T-helper 22 cell (primary cell): Measurements from ENCODE around the gene RUNX3.
"Not testable (repeated sequence)": the region's sequence is repeated elsewhere in the genome, so short reads cannot be mapped to it uniquely, and the experiment has no call there.

Experiments used
- DNase-seq: peaks from one replicate; pipeline ENCODE4 v3.0.0-alpha.2; 2020; ENCODE audit warnings: low read depth

The RUNX3 gene

GRCh38 chr1:24901791-24902470, 28.1 kb downstream of the RUNX3 start:
- DNase-seq: no peak

- no peak for DNase-seq
These were observed 28.9 kb downstream of the RUNX3 start for GRCh38 chr1:24900985-24901781.

- DNase-seq: no peak
These were observed 29.6 kb downstream of the RUNX3 start for GRCh38 chr1:24900486-24900849.

- no peak for DNase-seq
These were observed 30.2 kb downstream of the RUNX3 start for GRCh38 chr1:24899581-24900485.

- no peak for DNase-seq
These were observed 31.1 kb downstream of the RUNX3 start for GRCh38 chr1:24898909-24899439.

GRCh38 chr1:24898152-24898908, 31.7 kb downstream of the RUNX3 start:
- no peak for DNase-seq

GRCh38 chr1:24897263-24898151, 32.6 kb downstream of the RUNX3 start:
- no peak for DNase-seq

GRCh38 chr1:24896596-24897262, 33.3 kb downstream of the RUNX3 start:
- DNase-seq: no peak

- DNase-seq: no peak
These were observed 33.9 kb downstream of the RUNX3 start for GRCh38 chr1:24896176-24896575.

- DNase-seq: no peak
These were observed 34.6 kb downstream of the RUNX3 start for GRCh38 chr1:24895511-24895910.

- no peak for DNase-seq
These were observed 36.1 kb downstream of the RUNX3 start for GRCh38 chr1:24894002-24894401.

GRCh38 chr1:24893431-24893830, 36.6 kb downstream of the RUNX3 start:
- DNase-seq: no peak

- DNase-seq: no peak
These were observed 37.6 kb downstream of the RUNX3 start for GRCh38 chr1:24892188-24893153.

- DNase-seq: not testable (repeated sequence)
These were observed 38.7 kb downstream of the RUNX3 start for GRCh38 chr1:24891367-24891766.

GRCh38 chr1:24890887-24891286, 39.2 kb downstream of the RUNX3 start:
- no peak for DNase-seq

GRCh38 chr1:24888971-24889676, 41.0 kb downstream of the RUNX3 start:
- DNase-seq: no peak

GRCh38 chr1:24888061-24888970, 41.8 kb downstream of the RUNX3 start:
- no peak for DNase-seq
